Lower lobe of right lung (tissue), 2 donors: ENCODE data around the gene ARHGAP32. TPM values are rescaled to one million over a fixed set of nuclear protein-coding genes. Genes with fewer than 3 reads are reported as not detected.

Experiments
- ATAC-seq, 2 donors: fragments of 200-7000 bp; cut with Tn5 transposase; one replicate each; pipeline ENCODE4 v1.9.1; 2020 to 2022; ENCODE audit warnings: mild to moderate bottlenecking in 2 of 2, moderate library complexity in 2 of 2
- DNase-seq: peaks from one replicate; pipeline ENCODE4 v3.0.0-alpha.2; 2020
- H3K27ac ChIP-seq: fragments of 200-600 bp; one replicate; pipeline ENCODE4 v1.8.0; 2022
- H3K27me3 ChIP-seq: fragments of 200-600 bp; one replicate; pipeline ENCODE4 v1.8.0; 2022; ENCODE audit warnings: low read depth
- H3K36me3 ChIP-seq: fragments of 200-600 bp; one replicate; pipeline ENCODE4 v1.8.0; 2022; ENCODE audit warnings: mild to moderate bottlenecking
- H3K4me1 ChIP-seq: fragments of 200-600 bp; one replicate; pipeline ENCODE4 v1.8.0; 2022
- H3K4me3 ChIP-seq: fragments of 200-600 bp; one replicate; pipeline ENCODE4 v1.8.0; 2022; ENCODE audit warnings: mild to moderate bottlenecking
- H3K9me3 ChIP-seq: fragments of 200-600 bp; one replicate; pipeline ENCODE4 v1.8.0; 2022
- CTCF ChIP-seq: fragments of 200-600 bp; IDR thresholded peaks from one replicate; pipeline ENCODE4 v1.8.0; 2022; ENCODE audit warnings: antibody characterized with exemption, mild to moderate bottlenecking
- intact Hi-C: fragments of 100-400 bp; cut with DNase I; formaldehyde crosslinking; loops from one replicate; pipeline ENCODE4 v1.11.0; 2022
- total RNA-seq: library from RNA; stranded (reverse); fragmentation: NEBNext Ultra II Directional; extraction: Animal tissue kit (Norgen Biotek cat#: 25700); gene quantifications from one replicate; pipeline ENCODE4 v1.2.1, GENCODE V29; 2021
- donor health status: DM: no; HTN: yes; CAD: no; lungs with severe emphysema.

The ARHGAP32 gene
- total RNA-seq, 1 donor from 2014 or later, result 27.9 TPM

- H3K4me3 ChIP-seq, result no peak overlapping the region
- no peaks in the 10 kb centered on the region for H3K4me1 ChIP-seq
- ATAC-seq (no peak), DNase-seq (no peak)
- no peaks in the 10 kb centered on the region for H3K27me3 ChIP-seq
- H3K9me3 ChIP-seq, result no peaks in the 10 kb centered on the region
- H3K27ac ChIP-seq, result no peak overlapping the region
- intact Hi-C loops, result no loop called here
- no peak for TF ChIP-seq CTCF
- no peaks in the 10 kb centered on the region for H3K36me3 ChIP-seq
Observed at GRCh38 chr11:129055196-129055595, 136.9 kb downstream of the ARHGAP32 start.

- H3K27me3 ChIP-seq, result no peaks in the 10 kb centered on the region
Observed at GRCh38 chr11:129048911-129049310, 143.2 kb downstream of the ARHGAP32 start.

GRCh38 chr11:129045150-129045549, 147.0 kb downstream of the ARHGAP32 start:
- H3K4me1 ChIP-seq, result no peaks in the 10 kb centered on the region

More at GRCh38 chr11:129048911-129049310, 143.2 kb downstream of the ARHGAP32 start:
- H3K36me3 ChIP-seq, result no peaks in the 10 kb centered on the region
- no peak for DNase-seq
- no peak for TF ChIP-seq CTCF
- H3K4me1 ChIP-seq, result no peaks in the 10 kb centered on the region
- H3K4me3 ChIP-seq, result no peak overlapping the region
- no peaks in the 10 kb centered on the region for H3K9me3 ChIP-seq
- intact Hi-C loops, result no loop called here
- ATAC-seq, result no peak
- H3K27ac ChIP-seq, result no peak overlapping the region

GRCh38 chr11:129042503-129042902, 149.6 kb downstream of the ARHGAP32 start:
- Histone ChIP-seq H3K9me3 (no peaks in the 10 kb centered on the region), H3K4me3 (no peak overlapping the region), H3K27ac (no peak overlapping the region), H3K36me3 (no peaks in the 10 kb centered on the region), H3K27me3 (no peaks in the 10 kb centered on the region), H3K4me1 (no peaks in the 10 kb centered on the region)
- ATAC-seq (no peak), DNase-seq (no peak)
- intact Hi-C loops, result no loop called here
- no peak for TF ChIP-seq CTCF

More at GRCh38 chr11:129045150-129045549, 147.0 kb downstream of the ARHGAP32 start:
- no peak overlapping the region for H3K4me3 ChIP-seq
- no peak for DNase-seq
- no peaks in the 10 kb centered on the region for H3K27me3 ChIP-seq
- H3K9me3 ChIP-seq, result no peaks in the 10 kb centered on the region
- no peak for TF ChIP-seq CTCF
- ATAC-seq, result no peak
- no peaks in the 10 kb centered on the region for H3K36me3 ChIP-seq
- H3K27ac ChIP-seq, result no peak overlapping the region
- intact Hi-C loops, result no loop called here

- ATAC-seq, result no peak
- no peak for TF ChIP-seq CTCF
- H3K9me3 ChIP-seq, result no peaks in the 10 kb centered on the region
Observed at GRCh38 chr11:129041611-129042018, 150.5 kb downstream of the ARHGAP32 start.

GRCh38 chr11:129040934-129041333, 151.2 kb downstream of the ARHGAP32 start:
- H3K27me3 ChIP-seq, result no peaks in the 10 kb centered on the region
- no peaks in the 10 kb centered on the region for H3K4me1 ChIP-seq
- no peaks in the 10 kb centered on the region for H3K36me3 ChIP-seq
- no peak overlapping the region for H3K27ac ChIP-seq
- no peaks in the 10 kb centered on the region for H3K9me3 ChIP-seq
- DNase-seq (no peak), ATAC-seq (no peak)
- TF ChIP-seq CTCF, result no peak
- H3K4me3 ChIP-seq, result no peak overlapping the region
- intact Hi-C loops, result no loop called here

More at GRCh38 chr11:129041611-129042018, 150.5 kb downstream of the ARHGAP32 start:
- Histone ChIP-seq H3K36me3 (no peaks in the 10 kb centered on the region), H3K27me3 (no peaks in the 10 kb centered on the region), H3K4me3 (no peak overlapping the region), H3K27ac (no peak overlapping the region), H3K4me1 (no peaks in the 10 kb centered on the region)
- intact Hi-C loops, result no loop called here
- DNase-seq, result no peak
